Mesothelial cell of epicardium (in vitro differentiated cells): ENCODE data around the gene SLC27A4. TPM values are rescaled to one million over a fixed set of nuclear protein-coding genes. Genes with fewer than 3 reads are reported as not detected.

Source experiments
- DNase-seq, 2 experiments: peaks; one replicate each; pipeline ENCODE4 v3.0.0; 2021; ENCODE audit warnings: low spot score in 2 of 2; ENCODE audit not compliant: unreplicated experiment in 2 of 2
- H3K27ac Mint-ChIP-seq: 2 replicates; pipeline ENCODE4 v1.8.0; 2021; ENCODE audit warnings: mixed read lengths
- H3K27me3 Mint-ChIP-seq: 2 replicates; pipeline ENCODE4 v1.8.0; 2021; ENCODE audit warnings: low read depth, mixed read lengths
- H3K36me3 Mint-ChIP-seq: 2 replicates; pipeline ENCODE4 v1.8.0; 2021; ENCODE audit warnings: mixed read lengths
- H3K4me1 Mint-ChIP-seq: 2 replicates; pipeline ENCODE4 v1.8.0; 2021; ENCODE audit warnings: mixed read lengths
- H3K4me3 Mint-ChIP-seq: 2 replicates; pipeline ENCODE4 v1.8.0; 2021; ENCODE audit warnings: mild to moderate bottlenecking, moderate library complexity, mixed read lengths
- H3K9me3 Mint-ChIP-seq: 2 replicates; pipeline ENCODE4 v1.8.0; 2021; ENCODE audit warnings: mixed read lengths
- total RNA-seq: library from RNA; stranded (reverse); gene quantifications from 3 replicates; pipeline ENCODE4 v1.2.1, GENCODE V29; 2021
- TF ChIP-seq, protein P1 (sequence below): fragments of 200-600 bp; sonication (generic); IDR thresholded peaks from one replicate; pipeline ENCODE4 v1.5.0; 2021; ENCODE audit warnings: antibody characterized with exemption; ENCODE audit not compliant: unreplicated experiment

Gene SLC27A4
- total RNA-seq, 1 donor from 2014 or later = 18.5 TPM

DNA sequence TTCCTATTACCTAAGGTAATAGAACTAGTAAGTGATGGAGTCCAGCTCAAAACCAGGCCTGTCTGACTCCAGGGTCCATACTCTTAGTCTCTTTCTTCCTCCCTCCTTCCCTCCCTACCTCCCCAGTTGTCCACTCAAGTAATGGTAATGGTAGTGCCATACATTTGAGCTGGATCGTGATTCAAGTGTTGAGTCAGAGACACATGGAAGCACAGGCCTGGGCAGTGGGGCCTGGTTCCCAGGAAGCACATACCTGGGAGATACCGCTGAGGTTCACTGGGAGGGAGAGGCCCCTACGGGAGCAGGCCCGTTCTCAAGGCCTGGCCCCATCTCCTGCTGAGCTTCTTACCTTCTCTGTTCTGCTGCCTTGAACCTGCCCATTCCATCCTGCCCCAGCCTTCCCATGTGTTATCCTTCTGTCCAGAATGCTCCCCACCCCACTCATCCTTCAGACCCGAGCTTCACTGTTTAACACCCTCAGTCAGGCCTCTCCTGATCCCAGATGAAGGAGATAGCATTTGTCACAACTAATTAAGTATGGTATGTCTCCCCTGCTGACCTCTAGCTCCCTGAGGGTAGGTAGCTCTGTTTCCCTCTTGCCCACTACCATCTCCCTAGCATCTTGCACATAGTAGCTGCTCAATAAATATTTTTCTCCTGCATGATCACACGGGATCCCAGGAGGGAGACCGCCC is 44.6 kb downstream of the SLC27A4 start:
- Mint-ChIP-seq H3K4me3 (no peak overlapping the region), H3K27ac (no peak overlapping the region)

DNA sequence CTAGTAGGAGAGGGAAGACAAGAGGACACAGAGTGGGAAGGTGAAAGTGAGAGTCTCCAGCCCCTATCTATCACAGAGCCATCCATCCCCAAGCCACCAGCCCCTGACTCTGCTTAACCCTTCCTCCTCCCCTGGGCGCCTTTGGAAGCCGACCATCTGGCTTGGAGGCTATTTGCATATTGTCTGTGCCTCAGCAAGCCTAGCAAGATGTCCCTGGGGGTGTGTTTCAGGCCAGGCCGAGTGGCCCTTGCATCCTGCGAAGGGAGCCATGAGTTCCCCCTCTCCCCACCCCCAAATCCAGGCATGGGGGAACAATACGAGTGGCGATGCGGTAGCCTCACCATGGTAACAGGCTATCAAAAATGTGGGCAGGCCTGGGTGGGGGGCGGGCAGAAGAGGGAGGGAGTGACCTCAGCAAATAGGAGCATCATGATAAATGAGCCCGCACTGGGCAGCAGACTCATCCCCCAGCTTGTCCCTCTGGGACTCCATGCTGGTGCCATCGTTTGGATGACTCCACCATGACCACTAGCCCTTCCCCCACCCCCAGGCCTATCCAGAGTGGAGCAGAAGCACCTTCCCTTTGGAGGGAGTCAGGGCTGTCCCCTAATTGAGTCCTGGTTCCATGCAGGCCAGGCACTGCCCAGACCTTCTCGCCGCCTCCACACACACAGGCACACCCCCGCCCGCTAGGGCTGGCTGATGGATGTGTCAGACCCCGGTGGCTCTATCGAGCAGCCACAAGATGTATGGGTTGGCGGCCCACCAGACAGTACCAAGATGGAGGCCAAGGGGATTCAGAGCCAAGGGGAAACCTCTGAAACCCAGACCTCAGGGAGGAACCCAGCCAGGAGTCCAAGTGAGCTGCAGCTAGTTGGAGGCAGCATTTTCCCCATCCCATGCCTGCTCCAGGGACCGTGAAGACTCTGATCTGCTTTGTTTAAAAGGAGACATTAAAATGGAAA is 45.5 kb downstream of the SLC27A4 start:
- Mint-ChIP-seq H3K27me3 (peaks cover 12% of the 10 kb centered on the region), H3K4me1 (no peaks in the 10 kb centered on the region), H3K9me3 (no peaks in the 10 kb centered on the region), H3K36me3 (peaks cover 10% of the 10 kb centered on the region), H3K27ac (no peak overlapping the region), H3K4me3 (no peak overlapping the region)
- DNase-seq = no peak
- TF ChIP-seq, protein P1, sequence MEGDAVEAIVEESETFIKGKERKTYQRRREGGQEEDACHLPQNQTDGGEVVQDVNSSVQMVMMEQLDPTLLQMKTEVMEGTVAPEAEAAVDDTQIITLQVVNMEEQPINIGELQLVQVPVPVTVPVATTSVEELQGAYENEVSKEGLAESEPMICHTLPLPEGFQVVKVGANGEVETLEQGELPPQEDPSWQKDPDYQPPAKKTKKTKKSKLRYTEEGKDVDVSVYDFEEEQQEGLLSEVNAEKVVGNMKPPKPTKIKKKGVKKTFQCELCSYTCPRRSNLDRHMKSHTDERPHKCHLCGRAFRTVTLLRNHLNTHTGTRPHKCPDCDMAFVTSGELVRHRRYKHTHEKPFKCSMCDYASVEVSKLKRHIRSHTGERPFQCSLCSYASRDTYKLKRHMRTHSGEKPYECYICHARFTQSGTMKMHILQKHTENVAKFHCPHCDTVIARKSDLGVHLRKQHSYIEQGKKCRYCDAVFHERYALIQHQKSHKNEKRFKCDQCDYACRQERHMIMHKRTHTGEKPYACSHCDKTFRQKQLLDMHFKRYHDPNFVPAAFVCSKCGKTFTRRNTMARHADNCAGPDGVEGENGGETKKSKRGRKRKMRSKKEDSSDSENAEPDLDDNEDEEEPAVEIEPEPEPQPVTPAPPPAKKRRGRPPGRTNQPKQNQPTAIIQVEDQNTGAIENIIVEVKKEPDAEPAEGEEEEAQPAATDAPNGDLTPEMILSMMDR = no peak

More for the DNA sequence above, 44.6 kb downstream of the SLC27A4 start:
- no peaks in the 10 kb centered on the region for H3K4me1 Mint-ChIP-seq
- peaks cover 5% of the 10 kb centered on the region for H3K27me3 Mint-ChIP-seq
- TF ChIP-seq, protein P1 = no peak
- H3K9me3 Mint-ChIP-seq = no peaks in the 10 kb centered on the region
- H3K36me3 Mint-ChIP-seq = peaks cover 8% of the 10 kb centered on the region
- no peak for DNase-seq

DNA sequence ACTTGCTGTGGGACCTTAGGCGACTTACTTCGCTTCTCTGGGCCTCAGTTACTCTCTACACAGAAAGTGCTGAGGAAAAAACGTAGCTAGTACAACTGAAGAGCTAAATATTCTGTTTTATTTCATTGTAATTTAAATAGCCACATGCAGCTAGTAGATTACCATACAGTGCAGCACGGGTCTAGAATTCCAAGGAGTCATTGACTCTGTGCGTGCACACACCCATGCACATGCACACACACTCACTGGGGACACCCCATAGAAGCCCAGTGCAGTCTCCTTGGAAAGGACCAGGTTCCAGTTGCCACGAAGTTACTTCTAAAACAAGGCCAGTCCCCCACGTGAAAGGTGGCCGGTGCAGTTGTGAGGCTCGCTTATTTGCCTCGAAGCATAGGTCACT is 47.8 kb downstream of the SLC27A4 start:
- TF ChIP-seq, protein P1 = no peak
- H3K4me1 Mint-ChIP-seq = peaks cover 4% of the 10 kb centered on the region
- no peak overlapping the region for H3K4me3 Mint-ChIP-seq
- H3K9me3 Mint-ChIP-seq = no peaks in the 10 kb centered on the region
- H3K27me3 Mint-ChIP-seq = peaks cover 32% of the 10 kb centered on the region
- no peak for DNase-seq
- H3K36me3 Mint-ChIP-seq = peaks cover 16% of the 10 kb centered on the region
- H3K27ac Mint-ChIP-seq = no peak overlapping the region

DNA sequence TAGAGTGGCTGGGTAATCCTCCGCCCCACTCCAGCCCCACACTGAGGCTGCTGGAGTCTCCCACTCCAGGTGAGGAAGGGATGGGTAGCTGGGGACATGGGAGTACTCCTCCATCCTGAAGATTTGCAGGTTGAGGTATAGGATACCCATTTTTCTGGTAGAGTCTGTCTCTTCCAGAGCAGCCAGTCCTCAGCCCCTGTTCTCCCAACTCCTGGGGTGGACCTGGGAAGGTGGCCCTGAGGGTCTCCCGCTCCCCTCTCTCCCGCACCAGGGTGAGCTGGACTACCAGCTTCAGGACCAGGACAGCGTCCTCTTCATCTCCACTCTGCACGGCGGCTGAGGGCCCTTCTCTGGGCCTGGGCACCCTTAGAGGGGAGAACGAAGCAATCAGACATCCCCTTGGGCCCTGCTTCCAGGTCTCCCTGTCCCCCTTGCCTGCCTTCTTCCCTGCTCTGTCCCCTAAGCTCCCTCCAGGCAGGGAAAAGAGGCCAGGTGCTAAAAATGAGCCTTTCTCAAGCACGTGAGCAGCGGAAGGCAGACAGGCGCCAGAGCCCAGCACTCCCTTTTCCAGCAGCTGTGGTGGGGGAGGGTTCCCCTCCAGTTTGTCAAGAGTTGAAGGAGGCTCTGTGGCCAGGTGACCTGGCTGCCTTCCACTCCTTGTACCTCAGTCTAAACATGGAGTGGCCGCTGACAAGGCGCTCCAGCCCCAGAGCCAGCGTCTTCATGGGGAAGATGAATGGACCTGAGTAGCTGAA is 49.2 kb downstream of the SLC27A4 start:
- Mint-ChIP-seq H3K4me1 (peaks cover 16% of the 10 kb centered on the region), H3K27me3 (peaks cover 46% of the 10 kb centered on the region), H3K36me3 (peaks cover 16% of the 10 kb centered on the region), H3K9me3 (no peaks in the 10 kb centered on the region), H3K27ac (no peak overlapping the region), H3K4me3 (no peak overlapping the region)
- no peak for DNase-seq
- TF ChIP-seq, protein P1 = no peak

DNA sequence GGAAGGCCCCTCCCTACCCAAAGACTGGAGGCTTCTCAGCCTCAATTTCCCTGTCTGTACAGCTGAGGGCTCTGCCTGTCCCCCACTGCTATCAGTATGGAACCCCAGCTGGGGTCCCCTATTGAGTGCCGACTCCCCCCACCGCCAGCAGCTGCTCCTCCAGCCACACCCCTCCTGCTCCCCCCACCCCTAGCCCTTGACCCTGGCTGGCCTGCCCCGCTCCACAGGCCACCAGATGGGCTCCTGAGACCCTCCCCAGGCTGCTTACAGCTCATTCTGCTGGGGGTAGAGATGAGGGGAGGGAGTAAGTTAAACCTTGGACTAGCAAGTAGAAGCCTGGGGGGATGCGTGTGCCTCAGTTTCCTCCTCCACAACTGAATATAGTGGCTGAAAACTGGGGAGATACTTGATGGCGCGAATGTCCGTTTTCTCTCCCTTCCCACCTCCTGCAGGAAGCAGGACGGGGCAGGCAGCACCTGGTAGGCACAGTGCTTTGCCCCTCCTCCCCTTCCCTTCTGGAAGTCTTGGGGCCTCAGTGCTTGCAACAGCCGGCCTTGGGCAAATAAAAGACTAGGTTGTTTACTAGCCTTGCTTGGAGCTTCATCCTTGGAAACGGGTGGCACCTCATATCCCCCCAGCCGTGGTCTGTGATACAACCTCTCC is 50.0 kb downstream of the SLC27A4 start:
- H3K27ac Mint-ChIP-seq = no peak overlapping the region
- TF ChIP-seq, protein P1 = no peak
- H3K27me3 Mint-ChIP-seq = peaks cover 53% of the 10 kb centered on the region
- H3K36me3 Mint-ChIP-seq = peaks cover 13% of the 10 kb centered on the region
- peaks cover 16% of the 10 kb centered on the region for H3K4me1 Mint-ChIP-seq
- no peak overlapping the region for H3K4me3 Mint-ChIP-seq
- H3K9me3 Mint-ChIP-seq = no peaks in the 10 kb centered on the region
- no peak for DNase-seq
